Left cardiac atrium (tissue), 4 donors: Measurements from ENCODE around the gene TBL1X. TPM values are rescaled to one million over a fixed set of nuclear protein-coding genes. Genes with fewer than 3 reads are reported as not detected.

Experiments used
- ATAC-seq, 2 donors: fragments of 200-7000 bp; cut with Tn5 transposase; one replicate each; pipeline ENCODE4 v1.9.1; 2020; ENCODE audit warnings: mild to moderate bottlenecking in 2 of 2, moderate library complexity in 2 of 2
- DNase-seq: peaks from one replicate; pipeline ENCODE4 v3.0.0-alpha.2; 2020
- intact Hi-C, 2 donors: fragments of 100-400 bp; cut with DNase I; formaldehyde crosslinking; loops; one replicate each; pipeline versions ENCODE4 v1.14.1 to v1.15.1; 2022 to 2023
- total RNA-seq, 2 donors: library from RNA; stranded (reverse); fragmentation: NEBNext Ultra II Directional; extraction: Animal tissue kit (Norgen Biotek cat#: 25700); gene quantifications; one replicate each; pipeline ENCODE4 v1.2.1, GENCODE V29; 2021
- donor health status: DM: no; HTN: yes; CAD: no.
- donor health status: DM: no; HTN: yes; CAD: no; lungs with severe emphysema.
- donor health status: DM: yes; HTN: yes; CAD: no.
- donor health status: Dilated cardiomyopathy.

The TBL1X gene
- total RNA-seq, 2 donors from 2014 or later: 9.4 to 16.7 TPM

GRCh38 chrX:9558615-9559014 is 93.8 kb downstream of the TBL1X start:
- intact Hi-C loops: no loop called here
- no peak for ATAC-seq
- no peak for DNase-seq

GRCh38 chrX:9560219-9560618 is 95.4 kb downstream of the TBL1X start:
- ATAC-seq (peak in 1 of 2 donors; percentile 38), DNase-seq (no peak)
- intact Hi-C loops: no loop called here

GRCh38 chrX:9561199-9561598 is 96.3 kb downstream of the TBL1X start:
- no peak for DNase-seq
- intact Hi-C loops: no loop called here
- no peak for ATAC-seq

GRCh38 chrX:9562851-9563250 is 98.0 kb downstream of the TBL1X start:
- DNase-seq: peak; percentile 29

GRCh38 chrX:9566150-9566621 is 101.3 kb downstream of the TBL1X start:
- peak in 1 of 2 donors; percentile 87 for ATAC-seq
- intact Hi-C loops: no loop called here
- DNase-seq: peak; percentile 77

More at GRCh38 chrX:9562851-9563250, 98.0 kb downstream of the TBL1X start:
- ATAC-seq: peak; percentile 78 to 87
- intact Hi-C loops: no loop called here

- DNase-seq (no peak), ATAC-seq (no peak)
- intact Hi-C loops: no loop called here
Measured at GRCh38 chrX:9569876-9570301, 105.0 kb downstream of the TBL1X start.

GRCh38 chrX:9573282-9574106 is 108.6 kb downstream of the TBL1X start:
- intact Hi-C loops: no loop called here
- DNase-seq (no peak), ATAC-seq (no peak)

GRCh38 chrX:9576059-9576458 is 111.2 kb downstream of the TBL1X start:
- intact Hi-C loops: no loop called here
- peak in 1 of 2 donors; percentile 30 for ATAC-seq
- DNase-seq: no peak

GRCh38 chrX:9577555-9577954 is 112.7 kb downstream of the TBL1X start:
- DNase-seq (no peak), ATAC-seq (peak; percentile 50 to 71)
- intact Hi-C loops: no loop called here

GRCh38 chrX:9578083-9578779 is 113.4 kb downstream of the TBL1X start:
- intact Hi-C loops: no loop called here
- DNase-seq (no peak), ATAC-seq (peak in 1 of 2 donors; percentile 45)

- intact Hi-C loops: no loop called here
- ATAC-seq: no peak
Measured at GRCh38 chrX:9581771-9582385, 117.0 kb downstream of the TBL1X start.

GRCh38 chrX:9582956-9583355 is 118.1 kb downstream of the TBL1X start:
- ATAC-seq: no peak
- intact Hi-C loops: no loop called here
- no peak for DNase-seq

More at GRCh38 chrX:9581771-9582385, 117.0 kb downstream of the TBL1X start:
- no peak for DNase-seq

GRCh38 chrX:9586992-9587392 is 122.1 kb downstream of the TBL1X start:
- ATAC-seq (peak; percentile 39 to 68), DNase-seq (no peak)
- intact Hi-C loops: no loop called here

GRCh38 chrX:9587642-9588041 is 122.8 kb downstream of the TBL1X start:
- DNase-seq: no peak
- no peak for ATAC-seq
- intact Hi-C loops: no loop called here

- no peak for DNase-seq
- ATAC-seq: no peak
- intact Hi-C loops: no loop called here
Measured at GRCh38 chrX:9591496-9591895, 126.6 kb downstream of the TBL1X start.

GRCh38 chrX:9593756-9594155 is 128.9 kb downstream of the TBL1X start:
- DNase-seq (no peak), ATAC-seq (no peak)
- intact Hi-C loops: no loop called here

- DNase-seq (no peak), ATAC-seq (peak in 1 of 2 donors; percentile 30)
- intact Hi-C loops: no loop called here
Measured at GRCh38 chrX:9595174-9595573, 130.3 kb downstream of the TBL1X start.

- ATAC-seq (no peak), DNase-seq (no peak)
- intact Hi-C loops: no loop called here
Measured at GRCh38 chrX:9596837-9597236, 132.0 kb downstream of the TBL1X start.

- no peak for DNase-seq
- no peak for ATAC-seq
- intact Hi-C loops: no loop called here
Measured at GRCh38 chrX:9597361-9598035, 132.6 kb downstream of the TBL1X start.
